HepG2 (cell line): ENCODE measurements around the gene TRIM31. TPM values are rescaled to one million over a fixed set of nuclear protein-coding genes. Genes with fewer than 3 reads are reported as not detected.

Experiments used
- ATF3 ChIP-seq: sonication (generic); formaldehyde crosslinking; IDR thresholded peaks from 2 replicates; pipeline ENCODE4 v1.4.0; 2020; ENCODE audit warnings: missing genetic modification reagents
- ATF4 ChIP-seq, 2 experiments: fragments of 450-650 bp in 1 of 2; sonication (generic) in 1 of 2; formaldehyde crosslinking; IDR thresholded peaks; 2 replicates each; pipeline versions ENCODE4 v1.5.0 to v1.8.0; 2020 to 2022; ENCODE audit warnings: mild to moderate bottlenecking in 1 of 2, missing genetic modification reagents in 1 of 2
- CHD4 ChIP-seq: fragments of 200-600 bp; sonication (generic); IDR thresholded peaks from 2 replicates; pipeline ENCODE4 v1.7.0; 2017; ENCODE audit warnings: mild to moderate bottlenecking, low read length, borderline replicate concordance
- GPN1 ChIP-seq: sonication (generic); formaldehyde crosslinking; IDR thresholded peaks from 2 replicates; pipeline ENCODE4 v1.5.1; 2020; ENCODE audit warnings: missing genetic modification reagents, borderline replicate concordance
- KLF11 ChIP-seq: IDR thresholded peaks from 2 replicates; pipeline ENCODE4 v1.6.1; 2016; ENCODE audit warnings: missing compliant biosample characterization
- KLF12 ChIP-seq: sonication (generic); formaldehyde crosslinking; IDR thresholded peaks from 2 replicates; pipeline ENCODE4 v1.4.0; 2020; ENCODE audit warnings: missing genetic modification reagents, borderline replicate concordance
- NPAS2 ChIP-seq: sonication (generic); formaldehyde crosslinking; IDR thresholded peaks from 2 replicates; pipeline ENCODE4 v1.8.0; 2022; ENCODE audit warnings: mild to moderate bottlenecking, missing genetic modification reagents, borderline replicate concordance
- SCMH1 ChIP-seq: sonication (generic); formaldehyde crosslinking; IDR thresholded peaks from 2 replicates; pipeline ENCODE4 v1.9.0; 2021; ENCODE audit warnings: missing genetic modification reagents, mild to moderate bottlenecking, borderline replicate concordance
- SIN3A ChIP-seq: IDR thresholded peaks from 2 replicates; pipeline ENCODE4 v1.6.1; 2011; ENCODE audit warnings: low read depth, mild to moderate bottlenecking, control low read depth, low read length, borderline replicate concordance
- XBP1 ChIP-seq: sonication (generic); formaldehyde crosslinking; IDR thresholded peaks from 2 replicates; pipeline ENCODE4 v1.5.0; 2020; ENCODE audit warnings: missing genetic modification reagents
- ZNF335 ChIP-seq: sonication (generic); formaldehyde crosslinking; IDR thresholded peaks from 2 replicates; pipeline ENCODE4 v1.4.0; 2020; ENCODE audit warnings: missing genetic modification reagents
- ZNF460 ChIP-seq: sonication (generic); formaldehyde crosslinking; IDR thresholded peaks from 2 replicates; pipeline ENCODE4 v1.5.1; 2020; ENCODE audit warnings: missing genetic modification reagents, mild to moderate bottlenecking, borderline replicate concordance
- ZNF709 ChIP-seq: sonication (generic); formaldehyde crosslinking; IDR thresholded peaks from 2 replicates; pipeline ENCODE4 v1.5.0; 2020; ENCODE audit warnings: mild to moderate bottlenecking, missing genetic modification reagents
- ZNF784 ChIP-seq: sonication (generic); formaldehyde crosslinking; IDR thresholded peaks from 2 replicates; pipeline ENCODE4 v1.5.1; 2020; ENCODE audit warnings: missing genetic modification reagents, mild to moderate bottlenecking, borderline replicate concordance
- ZSCAN5A ChIP-seq: sonication (generic); formaldehyde crosslinking; IDR thresholded peaks from 2 replicates; pipeline ENCODE4 v1.8.0; 2022; ENCODE audit warnings: mild to moderate bottlenecking, missing genetic modification reagents, borderline replicate concordance
- polyA plus RNA-seq, 8 experiments: library from polyadenylated mRNA; depleted of rRNA in 3 of 8; stranded (reverse) in 7 of 8; unstranded in 1 of 8; fragments of >200 nt; fragmentation: Illumina TruSeq in 4 of 8; extraction: Trizol in 4 of 8; gene quantifications; 2 replicates each; pipeline versions ENCODE4 v1.2.1 to v1.2.3, GENCODE V29; 2011 to 2016; ENCODE audit warnings: low read depth in 4 of 8, missing spikeins in 1 of 8, mixed read lengths in 1 of 8; ENCODE audit not compliant: insufficient read depth in 1 of 8
- total RNA-seq, 5 experiments: library from RNA; depleted of rRNA; stranded (reverse); fragments of >200 nt; fragmentation: Illumina TruSeq; extraction: Trizol; gene quantifications; 2 replicates each; pipeline ENCODE4 v1.2.3, GENCODE V29; 2016; ENCODE audit warnings: low read depth in 1 of 5
- TF ChIP-seq, protein P1 (sequence below): sonication (generic); formaldehyde crosslinking; IDR thresholded peaks from 2 replicates; pipeline ENCODE4 v1.5.0; 2020; ENCODE audit warnings: missing genetic modification reagents

TRIM31 gene
- total and polyA plus RNA-seq, 2 of the 13 experiments (the other 11 are each of a cell fraction or from before 2014, with no cell fraction given), result 0.13 to 0.51 TPM

DNA sequence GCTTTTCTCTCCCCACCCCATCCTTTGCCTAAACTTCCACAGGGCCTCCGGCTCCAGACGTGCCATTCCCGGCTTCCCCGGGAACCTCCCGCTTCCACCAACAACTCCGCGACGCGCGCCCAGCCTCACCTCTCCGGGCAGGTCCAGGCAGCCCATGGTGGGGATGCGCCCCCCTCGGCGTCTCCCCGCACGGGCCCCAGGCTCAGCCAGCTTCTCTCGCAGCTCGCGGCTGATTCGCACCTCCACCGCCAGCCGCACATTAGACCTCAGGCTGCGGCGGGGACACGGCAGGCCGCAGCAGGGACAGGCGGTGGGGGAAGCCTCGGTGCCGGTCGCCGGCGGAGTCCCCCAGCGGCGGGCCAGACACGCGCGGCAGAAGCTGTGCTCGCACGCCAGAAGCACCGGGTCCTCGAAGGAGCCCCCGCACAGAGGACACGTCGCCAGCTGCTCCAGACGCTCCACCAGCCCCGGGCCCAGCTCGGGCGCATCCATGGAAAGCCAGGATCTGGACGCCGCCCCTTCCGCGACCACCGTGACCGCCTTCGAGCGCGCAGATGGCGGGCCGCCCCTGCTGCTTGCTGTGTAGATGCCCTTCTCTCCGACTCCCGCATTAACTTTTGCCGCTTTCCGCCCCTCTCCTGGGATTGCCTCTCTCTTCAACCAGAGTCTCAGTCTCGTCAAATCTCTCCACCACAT, 37.6 kb downstream of the TRIM31 start, which contains the start of gene RNF39 (continued):
- TF ChIP-seq ATF4 (CRISPR knock-in tag; IDR thresholded peaks at IDR 0.05) (no peak), ZNF460 (CRISPR knock-in tag) (no peak), SIN3A (no peak), SCMH1 (CRISPR knock-in tag) (no peak), ATF3 (CRISPR knock-in tag) (no peak), KLF12 (no peak), CHD4 (no peak), NPAS2 (no peak), ZNF784 (CRISPR knock-in tag) (no peak), GPN1 (CRISPR knock-in tag) (no peak; the same call in 1 of the 2 replicates), ZSCAN5A (CRISPR knock-in tag) (no peak), ZNF335 (no peak), XBP1 (CRISPR knock-in tag) (no peak), KLF11 (CRISPR knock-in tag) (no peak), ZNF709 (CRISPR knock-in tag) (0 out of 2 replicates have a peak, but pooled peaks have one; percentile 60)
- TF ChIP-seq, protein P1, sequence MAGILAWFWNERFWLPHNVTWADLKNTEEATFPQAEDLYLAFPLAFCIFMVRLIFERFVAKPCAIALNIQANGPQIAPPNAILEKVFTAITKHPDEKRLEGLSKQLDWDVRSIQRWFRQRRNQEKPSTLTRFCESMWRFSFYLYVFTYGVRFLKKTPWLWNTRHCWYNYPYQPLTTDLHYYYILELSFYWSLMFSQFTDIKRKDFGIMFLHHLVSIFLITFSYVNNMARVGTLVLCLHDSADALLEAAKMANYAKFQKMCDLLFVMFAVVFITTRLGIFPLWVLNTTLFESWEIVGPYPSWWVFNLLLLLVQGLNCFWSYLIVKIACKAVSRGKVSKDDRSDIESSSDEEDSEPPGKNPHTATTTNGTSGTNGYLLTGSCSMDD (CRISPR knock-in tag), result no peak
